SK-N-SH (cell line): ENCODE data around the gene MSANTD7. TPM values are rescaled to one million over a fixed set of nuclear protein-coding genes. Genes with fewer than 3 reads are reported as not detected.

Source experiments
- CTCF ChIA-PET: fragments of 300-600, 350-600 bp; formaldehyde crosslinking; extraction: SDS; loops from one replicate; lab custom pipeline; 2021; lab: Yijun Ruan, JAX
- POLR2A ChIA-PET: fragments of 350-600 bp; sonication (Branson Sonifier 250); formaldehyde crosslinking; extraction: SDS; loops from one replicate; lab custom pipeline; 2020; ENCODE audit warnings: antibody characterized with exemption, inconsistent platforms; lab: Yijun Ruan, JAX
- DNase-seq: peaks from one replicate; pipeline ENCODE4 v3.0.0; 2012
- H2AFZ ChIP-seq: fragments of 200-600 bp; sonication (generic); 2 replicates; pipeline ENCODE4 v1.8.1; 2016; ENCODE audit warnings: antibody characterized with exemption, mild to moderate bottlenecking, low read depth
- H3F3A ChIP-seq: fragments of 200-600 bp; sonication (generic); replicated peaks from 2 replicates; pipeline ENCODE3; 2016; ENCODE audit warnings: antibody characterized with exemption, mild to moderate bottlenecking; ENCODE audit not compliant: insufficient read depth
- H3K27ac ChIP-seq, 2 experiments: fragments of 200-500 bp in 1 of 2; fragments of 200-600 bp in 1 of 2; sonication (Bioruptor generic) in 1 of 2; sonication (generic), shearing (Covaris generic) in 1 of 2; 2 replicates each; pipeline versions ENCODE4 v1.5.1 to v1.6.1; 2014 to 2016; ENCODE audit warnings: low read depth in 2 of 2, inconsistent platforms in 1 of 2, low read length in 1 of 2, mild to moderate bottlenecking in 1 of 2, mixed read lengths in 1 of 2
- H3K27me3 ChIP-seq: fragments of 200-600 bp; sonication (generic), shearing (Covaris generic); 2 replicates; pipeline ENCODE4 v1.6.1; 2016; ENCODE audit warnings: mixed run types; ENCODE audit not compliant: insufficient read depth
- H3K36me3 ChIP-seq, 2 experiments: fragments of 200-500 bp in 1 of 2; fragments of 200-600 bp in 1 of 2; sonication (Bioruptor generic) in 1 of 2; sonication (generic) in 1 of 2; replicated peaks in 1 of 2; 2 replicates each; pipeline versions ENCODE3 to v1.5.1; 2014 to 2016; ENCODE audit warnings: low read length in 1 of 2, mild to moderate bottlenecking in 1 of 2; ENCODE audit not compliant: insufficient read depth in 2 of 2, control insufficient read depth in 1 of 2
- H3K4me1 ChIP-seq, 2 experiments: fragments of 200-500 bp in 1 of 2; fragments of 200-600 bp in 1 of 2; sonication (Bioruptor generic) in 1 of 2; sonication (generic), shearing (Covaris generic) in 1 of 2; 2 replicates each; pipeline versions ENCODE4 v1.5.1 to v1.6.1; 2014 to 2016; ENCODE audit warnings: low read depth in 1 of 2, low read length in 1 of 2, mixed run types in 1 of 2; ENCODE audit not compliant: insufficient read depth in 2 of 2, control insufficient read depth in 1 of 2
- H3K4me2 ChIP-seq: fragments of 200-600 bp; sonication (generic), shearing (Covaris generic); 2 replicates; pipeline ENCODE4 v1.6.1; 2017; ENCODE audit warnings: mixed run types
- H3K4me3 ChIP-seq, 2 experiments: fragments of 200-500 bp in 1 of 2; fragments of 200-600 bp in 1 of 2; sonication (Bioruptor generic) in 1 of 2; sonication (generic), shearing (Covaris generic) in 1 of 2; 2 replicates each; pipeline versions ENCODE4 v1.5.1 to v1.8.1; 2014 to 2016; ENCODE audit warnings: low read depth in 2 of 2, inconsistent platforms in 1 of 2, low read length in 1 of 2, mild to moderate bottlenecking in 1 of 2, mixed read lengths in 1 of 2, moderate library complexity in 1 of 2
- H3K79me2 ChIP-seq: fragments of 200-600 bp; sonication (generic); 2 replicates; pipeline ENCODE4 v1.8.1; 2017; ENCODE audit warnings: mild to moderate bottlenecking; ENCODE audit not compliant: insufficient read depth
- H3K9ac ChIP-seq: fragments of 200-600 bp; sonication (generic); 2 replicates; pipeline ENCODE4 v1.6.1; 2017; ENCODE audit warnings: mixed run types
- H3K9me2 ChIP-seq: fragments of 200-600 bp; sonication (generic); 2 replicates; pipeline ENCODE4 v1.6.1; 2017; ENCODE audit warnings: mixed run types
- H3K9me3 ChIP-seq: fragments of 200-600 bp; sonication (generic); 2 replicates; pipeline ENCODE4 v1.6.1; 2017; ENCODE audit warnings: mixed run types, mild to moderate bottlenecking, moderate library complexity
- H4K20me1 ChIP-seq: fragments of 200-600 bp; sonication (generic); 2 replicates; pipeline ENCODE4 v1.6.1; 2017; ENCODE audit warnings: mild to moderate bottlenecking, mixed run types; ENCODE audit not compliant: insufficient read depth
- CHD2 ChIP-seq: fragments of 150-350 bp; IDR thresholded peaks from 2 replicates; pipeline ENCODE4 v1.6.1; 2018; ENCODE audit warnings: low read length; ENCODE audit not compliant: partially characterized antibody
- EZH2phosphoT487 ChIP-seq: fragments of 200-600 bp; sonication (generic); IDR thresholded peaks from 2 replicates; pipeline ENCODE4 v1.6.1; 2017; ENCODE audit warnings: low read depth, mixed run types, mild to moderate bottlenecking, antibody characterized with exemption, moderate library complexity, borderline replicate concordance
- FOSL2 ChIP-seq: IDR thresholded peaks from 2 replicates; pipeline ENCODE4 v1.4.0; 2012; ENCODE audit warnings: low read depth, mild to moderate bottlenecking, moderate library complexity, borderline replicate concordance
- FOXJ3 ChIP-seq: sonication (generic); formaldehyde crosslinking; IDR thresholded peaks from 2 replicates; pipeline ENCODE4 v1.5.1; 2020; ENCODE audit warnings: mild to moderate bottlenecking, missing genetic modification reagents
- FOXM1 ChIP-seq: IDR thresholded peaks from 2 replicates; pipeline ENCODE4 v1.4.0; 2012; ENCODE audit warnings: low read depth, mild to moderate bottlenecking
- GABPA ChIP-seq: IDR thresholded peaks from 2 replicates; pipeline ENCODE4 v1.4.0; 2012; ENCODE audit warnings: low read depth, mild to moderate bottlenecking
- MEF2A ChIP-seq: IDR thresholded peaks from 2 replicates; pipeline ENCODE4 v1.4.0; 2012; ENCODE audit warnings: low read depth, borderline replicate concordance
- NFIC ChIP-seq: IDR thresholded peaks from 2 replicates; pipeline ENCODE4 v1.4.0; 2012; ENCODE audit warnings: borderline replicate concordance
- POLR2AphosphoS5 ChIP-seq: IDR thresholded peaks from 2 replicates; pipeline ENCODE4 v1.6.1; 2012; ENCODE audit warnings: low read depth, low read length
- SIN3A ChIP-seq: IDR thresholded peaks from 2 replicates; pipeline ENCODE4 v1.6.1; 2012; ENCODE audit warnings: low read depth, mild to moderate bottlenecking, low read length, moderate library complexity, borderline replicate concordance
- TAF1 ChIP-seq: IDR thresholded peaks from 2 replicates; pipeline ENCODE4 v1.6.1; 2012; ENCODE audit warnings: low read depth, mild to moderate bottlenecking, low read length, moderate library complexity, borderline replicate concordance
- YY1 ChIP-seq: IDR thresholded peaks from 2 replicates; pipeline ENCODE4 v1.4.0; 2012; ENCODE audit warnings: low read depth, mild to moderate bottlenecking
- WGBS: methylation state at CpG from one replicate; pipeline ENCODE4 v1.1.6; 2017; ENCODE audit warnings: low lambda C conversion rate; 5-methylcytosine and 5-hydroxymethylcytosine counted together
- polyA plus RNA-seq, 3 experiments: library from polyadenylated mRNA; depleted of rRNA; stranded (reverse); fragments of >200 nt; gene quantifications; 2 replicates each; pipeline ENCODE4 v1.2.3, GENCODE V29; 2012
- TF ChIP-seq, protein P1 (sequence below): IDR thresholded peaks from 2 replicates; pipeline ENCODE4; 2012
- TF ChIP-seq, protein P2 (sequence below): IDR thresholded peaks from 2 replicates; pipeline ENCODE4 v1.4.0; 2012; ENCODE audit warnings: low read depth
- TF ChIP-seq, protein P3 (sequence below): IDR thresholded peaks from 2 replicates; pipeline ENCODE4 v1.4.0; 2012; ENCODE audit warnings: low read depth, borderline replicate concordance
- TF ChIP-seq, protein P4 (sequence below): IDR thresholded peaks from 2 replicates; pipeline ENCODE4 v1.6.1; 2012; ENCODE audit warnings: mild to moderate bottlenecking, low read depth, low read length, moderate library complexity

The MSANTD7 gene
- polyA plus RNA-seq, 1 of the 3 experiments (the other 2 are of a cell fraction), result 3.2 TPM

DNA sequence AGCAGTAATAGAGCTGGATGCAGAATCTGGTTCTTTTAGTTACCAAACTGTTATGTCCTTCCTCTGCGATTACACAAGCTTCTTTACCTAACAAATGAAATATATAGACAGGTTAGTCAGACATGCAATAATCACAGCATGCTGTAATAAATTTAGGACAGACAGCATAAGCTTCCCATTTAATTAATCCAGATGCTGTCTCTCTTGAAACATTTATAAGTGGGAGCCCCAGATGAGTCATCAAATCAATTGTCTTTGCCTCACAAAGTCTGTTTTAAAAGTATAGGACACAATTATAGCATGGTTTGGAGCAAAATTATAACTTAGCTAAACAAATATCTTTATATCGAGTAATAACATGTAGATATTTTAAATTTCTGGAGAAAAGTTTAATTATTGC, 1.9 kb upstream of the MSANTD7 start:
- no peak overlapping the region for H3K4me2 ChIP-seq
- H3K79me2 ChIP-seq, result peaks cover 31% of the 10 kb centered on the region
- H3K4me3 ChIP-seq, result no peak overlapping the region
- H3K4me1 ChIP-seq, result peaks cover 0 to 7% of the 10 kb centered on the region in 2 experiments; a peak in 1 of 4 replicates
- no peak for DNase-seq
- ChIA-PET POLR2A (no interaction called here), CTCF (interaction anchor here (1.4 to 1.6 kb wide), 4 partner anchors 68 to 337 kb away, joined by 3 to 9 read pairs (median 6); no protein-coding TSS in a partner anchor)
- no peaks in the 10 kb centered on the region for H3K9me3 ChIP-seq
- H3K36me3 ChIP-seq, result peaks cover 11 to 12% of the 10 kb centered on the region in 2 experiments
- no peak overlapping the region for H2AFZ ChIP-seq
- no peaks in the 10 kb centered on the region for H3F3A ChIP-seq
- H3K9ac ChIP-seq, result no peak overlapping the region
- H3K27me3 ChIP-seq, result no peaks in the 10 kb centered on the region
- no peaks in the 10 kb centered on the region for H4K20me1 ChIP-seq
- H3K27ac ChIP-seq, result no peak overlapping the region
- 96% methylated on average over 2 of the region's 2 CpGs for WGBS
- no peaks in the 10 kb centered on the region for H3K9me2 ChIP-seq
- TF ChIP-seq, protein P1, sequence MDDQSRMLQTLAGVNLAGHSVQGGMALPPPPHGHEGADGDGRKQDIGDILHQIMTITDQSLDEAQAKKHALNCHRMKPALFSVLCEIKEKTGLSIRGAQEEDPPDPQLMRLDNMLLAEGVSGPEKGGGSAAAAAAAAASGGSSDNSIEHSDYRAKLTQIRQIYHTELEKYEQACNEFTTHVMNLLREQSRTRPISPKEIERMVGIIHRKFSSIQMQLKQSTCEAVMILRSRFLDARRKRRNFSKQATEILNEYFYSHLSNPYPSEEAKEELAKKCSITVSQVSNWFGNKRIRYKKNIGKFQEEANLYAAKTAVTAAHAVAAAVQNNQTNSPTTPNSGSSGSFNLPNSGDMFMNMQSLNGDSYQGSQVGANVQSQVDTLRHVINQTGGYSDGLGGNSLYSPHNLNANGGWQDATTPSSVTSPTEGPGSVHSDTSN, result no peak
- TF ChIP-seq CHD2 (no peak), POLR2AphosphoS5 (no peak), FOXJ3 (CRISPR knock-in tag) (no peak), FOSL2 (no peak), MEF2A (no peak), NFIC (no peak), TAF1 (no peak), FOXM1 (no peak), GABPA (no peak), YY1 (no peak), SIN3A (no peak), EZH2phosphoT487 (no peak)
- TF ChIP-seq, protein P2, sequence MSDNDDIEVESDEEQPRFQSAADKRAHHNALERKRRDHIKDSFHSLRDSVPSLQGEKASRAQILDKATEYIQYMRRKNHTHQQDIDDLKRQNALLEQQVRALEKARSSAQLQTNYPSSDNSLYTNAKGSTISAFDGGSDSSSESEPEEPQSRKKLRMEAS, result no peak
- TF ChIP-seq, protein P3, sequence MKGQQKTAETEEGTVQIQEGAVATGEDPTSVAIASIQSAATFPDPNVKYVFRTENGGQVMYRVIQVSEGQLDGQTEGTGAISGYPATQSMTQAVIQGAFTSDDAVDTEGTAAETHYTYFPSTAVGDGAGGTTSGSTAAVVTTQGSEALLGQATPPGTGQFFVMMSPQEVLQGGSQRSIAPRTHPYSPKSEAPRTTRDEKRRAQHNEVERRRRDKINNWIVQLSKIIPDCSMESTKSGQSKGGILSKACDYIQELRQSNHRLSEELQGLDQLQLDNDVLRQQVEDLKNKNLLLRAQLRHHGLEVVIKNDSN, result no peak
- TF ChIP-seq, protein P4, sequence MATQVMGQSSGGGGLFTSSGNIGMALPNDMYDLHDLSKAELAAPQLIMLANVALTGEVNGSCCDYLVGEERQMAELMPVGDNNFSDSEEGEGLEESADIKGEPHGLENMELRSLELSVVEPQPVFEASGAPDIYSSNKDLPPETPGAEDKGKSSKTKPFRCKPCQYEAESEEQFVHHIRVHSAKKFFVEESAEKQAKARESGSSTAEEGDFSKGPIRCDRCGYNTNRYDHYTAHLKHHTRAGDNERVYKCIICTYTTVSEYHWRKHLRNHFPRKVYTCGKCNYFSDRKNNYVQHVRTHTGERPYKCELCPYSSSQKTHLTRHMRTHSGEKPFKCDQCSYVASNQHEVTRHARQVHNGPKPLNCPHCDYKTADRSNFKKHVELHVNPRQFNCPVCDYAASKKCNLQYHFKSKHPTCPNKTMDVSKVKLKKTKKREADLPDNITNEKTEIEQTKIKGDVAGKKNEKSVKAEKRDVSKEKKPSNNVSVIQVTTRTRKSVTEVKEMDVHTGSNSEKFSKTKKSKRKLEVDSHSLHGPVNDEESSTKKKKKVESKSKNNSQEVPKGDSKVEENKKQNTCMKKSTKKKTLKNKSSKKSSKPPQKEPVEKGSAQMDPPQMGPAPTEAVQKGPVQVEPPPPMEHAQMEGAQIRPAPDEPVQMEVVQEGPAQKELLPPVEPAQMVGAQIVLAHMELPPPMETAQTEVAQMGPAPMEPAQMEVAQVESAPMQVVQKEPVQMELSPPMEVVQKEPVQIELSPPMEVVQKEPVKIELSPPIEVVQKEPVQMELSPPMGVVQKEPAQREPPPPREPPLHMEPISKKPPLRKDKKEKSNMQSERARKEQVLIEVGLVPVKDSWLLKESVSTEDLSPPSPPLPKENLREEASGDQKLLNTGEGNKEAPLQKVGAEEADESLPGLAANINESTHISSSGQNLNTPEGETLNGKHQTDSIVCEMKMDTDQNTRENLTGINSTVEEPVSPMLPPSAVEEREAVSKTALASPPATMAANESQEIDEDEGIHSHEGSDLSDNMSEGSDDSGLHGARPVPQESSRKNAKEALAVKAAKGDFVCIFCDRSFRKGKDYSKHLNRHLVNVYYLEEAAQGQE, result no peak
- TF ChIP-seq, all 33 proteins: peak for 0
